EH (cell line): Measurements from ENCODE around the gene LRRC1.
A peak's percentile ranks its signal among the peaks of the same experiment; 100 is the strongest.

ENCODE experiments used
- DNase-seq: peaks from one replicate; pipeline ENCODE4 v3.0.0-alpha.2; 2015; ENCODE audit warnings: low read depth

Gene LRRC1

DNA sequence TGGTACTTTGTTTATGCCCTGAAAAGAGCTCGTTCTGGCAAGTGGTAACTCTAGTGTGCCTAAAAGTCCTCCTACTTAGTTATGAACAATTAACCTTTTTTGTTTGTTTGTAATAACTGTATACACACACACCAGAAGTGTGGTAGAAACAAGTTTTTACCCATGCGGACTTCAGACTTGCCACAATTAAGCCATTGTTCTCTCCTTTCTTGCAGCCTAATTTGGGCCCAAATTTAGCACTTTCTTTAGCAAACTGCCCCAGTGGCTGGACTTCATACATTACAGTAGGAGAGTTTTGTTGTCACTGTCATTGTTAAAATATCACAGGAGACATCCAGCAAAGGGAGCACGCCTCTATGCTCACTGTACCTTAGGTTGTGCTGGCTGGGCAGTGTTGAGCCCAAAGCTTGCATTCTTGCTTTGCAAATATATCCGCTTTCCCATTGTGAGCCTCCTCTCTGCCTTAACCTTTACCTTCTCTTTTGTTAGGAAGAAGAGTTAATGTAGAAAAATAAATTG, 53.0 kb downstream of the LRRC1 start:
- DNase-seq, result no peak

DNA sequence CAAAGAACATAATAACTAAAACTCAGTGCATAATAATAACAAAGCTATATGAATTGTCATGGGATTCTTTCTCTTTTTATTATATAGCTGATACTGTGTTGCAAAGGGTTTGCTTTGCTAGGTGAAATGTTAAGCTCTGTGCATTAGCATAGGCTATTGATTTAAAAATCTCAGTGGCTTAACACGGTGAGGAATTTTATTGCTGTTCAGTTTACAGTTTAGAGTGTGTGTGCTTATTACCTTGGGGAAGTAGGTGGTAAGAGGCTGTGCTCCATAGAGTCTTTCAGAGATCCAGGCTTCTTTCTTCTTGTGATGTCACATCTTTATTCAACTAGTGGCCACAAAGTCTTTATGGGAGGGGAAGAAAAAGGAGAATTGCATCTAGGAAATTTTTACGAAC, 55.7 kb downstream of the LRRC1 start:
- DNase-seq, result no peak

DNA sequence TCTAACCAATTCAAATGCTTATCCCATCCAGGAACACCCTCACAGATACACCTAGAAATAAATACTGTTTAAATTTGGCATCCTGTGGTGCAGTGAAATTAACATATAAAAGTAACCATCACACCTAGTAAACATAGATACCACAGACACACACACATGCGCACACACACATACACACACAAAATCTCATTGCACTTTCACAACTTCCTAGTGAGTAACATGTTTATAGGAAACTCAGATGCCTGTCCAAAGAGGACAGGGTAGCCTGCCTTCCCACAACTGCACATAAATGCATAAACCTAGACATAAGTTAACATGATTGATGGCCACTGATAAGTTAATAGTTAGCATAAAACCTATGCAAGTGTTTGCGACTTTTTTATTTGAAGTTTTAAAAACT, 56.8 kb downstream of the LRRC1 start:
- DNase-seq, result no peak

DNA sequence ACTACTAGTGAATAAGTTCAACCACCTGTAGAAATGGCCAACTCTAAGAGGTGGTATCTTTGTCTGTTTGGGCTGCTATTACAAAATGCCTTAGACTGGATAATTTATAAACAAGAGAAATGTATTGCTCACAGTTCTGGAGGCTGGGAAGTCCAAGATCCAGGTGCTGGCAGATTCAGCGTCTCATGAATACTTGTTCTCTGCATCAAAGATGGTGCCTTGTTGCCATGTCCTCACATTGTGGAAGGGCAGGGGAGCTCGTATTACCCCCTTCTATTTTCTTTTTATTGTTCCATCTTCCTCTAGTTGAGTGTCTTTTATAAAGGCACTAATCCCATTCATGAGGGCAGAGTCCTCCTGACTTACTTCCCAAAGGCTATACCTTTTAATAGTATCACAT, 58.0 kb downstream of the LRRC1 start:
- DNase-seq, result no peak

DNA sequence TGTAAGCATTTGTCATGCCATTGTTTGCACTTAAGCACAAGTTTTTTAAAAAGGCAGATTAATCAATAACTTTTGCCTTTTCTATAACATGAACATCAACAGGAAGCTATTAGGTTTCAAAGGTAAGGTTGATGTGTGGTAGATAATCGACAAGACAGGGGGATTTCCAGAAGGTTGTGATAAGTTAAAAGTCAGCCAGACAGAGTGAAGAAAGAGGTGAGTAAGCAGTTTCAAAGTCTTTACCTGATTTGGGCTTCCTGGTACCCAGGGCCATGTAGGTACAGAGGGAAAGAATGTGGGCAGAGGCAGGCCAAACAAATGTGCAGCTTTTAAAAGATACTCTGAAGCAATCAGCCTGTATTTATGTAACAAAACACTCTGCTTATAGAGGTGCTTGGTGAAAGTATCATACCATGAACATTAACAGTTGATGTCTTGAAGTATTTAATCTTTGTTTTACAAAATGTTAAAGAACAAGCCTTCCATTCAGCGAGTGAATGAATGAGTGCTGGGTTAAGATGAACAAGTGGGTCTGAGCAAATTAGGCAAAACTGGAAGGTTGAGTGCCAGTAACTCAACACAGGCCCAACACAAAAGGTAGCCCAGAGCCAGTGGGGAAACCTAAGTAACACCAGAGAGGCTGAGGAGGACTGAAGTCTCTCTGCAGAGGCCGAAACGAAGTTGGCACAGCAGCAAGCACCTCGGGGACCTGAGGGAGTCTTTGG, 60.2 kb downstream of the LRRC1 start:
- no peak for DNase-seq

DNA sequence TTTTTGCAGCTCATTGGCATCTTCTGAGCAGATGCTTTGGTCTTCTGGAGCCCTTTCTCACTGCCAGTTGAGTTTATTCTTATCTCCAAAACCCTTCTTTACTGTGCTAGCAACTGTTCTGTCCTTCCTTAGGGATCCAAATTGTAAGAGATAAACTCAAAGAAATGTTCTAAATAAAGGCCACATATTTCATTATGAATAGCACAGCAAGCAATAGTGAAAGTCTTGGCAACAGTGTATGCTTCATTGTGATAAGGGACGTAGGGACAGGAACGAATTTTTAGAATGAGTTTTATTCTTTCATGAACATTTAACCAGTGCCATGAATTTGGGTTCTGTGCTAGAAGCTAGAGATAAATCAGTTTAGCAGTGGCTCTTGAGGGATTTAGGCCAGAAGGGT, 61.1 kb downstream of the LRRC1 start:
- DNase-seq, result no peak

DNA sequence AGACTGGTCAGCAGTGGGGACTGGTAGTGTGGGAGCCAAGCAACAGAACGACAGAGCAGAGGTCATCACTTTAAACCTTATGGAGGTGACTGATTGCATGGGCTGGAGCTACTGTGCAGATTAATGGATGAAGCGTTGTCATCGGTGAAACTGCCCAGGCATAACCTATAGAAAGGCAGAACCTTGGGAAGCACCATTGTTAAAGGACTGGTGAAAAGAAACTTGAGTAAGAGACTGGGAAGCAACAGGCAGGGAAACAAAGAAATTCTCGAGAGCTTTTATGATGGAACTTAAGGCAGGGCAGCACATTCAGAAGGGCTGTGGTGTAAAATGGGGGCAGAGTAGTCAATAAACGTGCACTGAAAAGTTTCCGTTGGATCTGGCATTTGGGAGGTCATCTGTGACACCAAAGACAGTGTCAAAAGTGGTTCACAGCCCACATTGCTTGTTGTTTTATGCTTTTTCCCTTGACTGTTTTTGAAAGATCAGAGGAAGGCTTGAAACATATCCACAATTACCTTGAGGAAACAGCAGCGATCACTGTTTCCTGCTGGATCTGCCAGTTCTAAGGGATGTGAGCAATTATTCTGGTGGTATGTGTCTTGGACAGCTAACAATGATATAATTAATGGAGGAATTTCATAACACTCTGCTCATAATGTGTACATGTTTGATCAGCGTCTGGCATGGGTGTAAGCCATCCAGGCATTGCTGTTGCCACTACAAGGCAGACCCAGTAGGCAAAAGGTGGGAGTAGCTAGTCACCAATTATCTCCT, 62.7 kb downstream of the LRRC1 start:
- DNase-seq, result no peak

DNA sequence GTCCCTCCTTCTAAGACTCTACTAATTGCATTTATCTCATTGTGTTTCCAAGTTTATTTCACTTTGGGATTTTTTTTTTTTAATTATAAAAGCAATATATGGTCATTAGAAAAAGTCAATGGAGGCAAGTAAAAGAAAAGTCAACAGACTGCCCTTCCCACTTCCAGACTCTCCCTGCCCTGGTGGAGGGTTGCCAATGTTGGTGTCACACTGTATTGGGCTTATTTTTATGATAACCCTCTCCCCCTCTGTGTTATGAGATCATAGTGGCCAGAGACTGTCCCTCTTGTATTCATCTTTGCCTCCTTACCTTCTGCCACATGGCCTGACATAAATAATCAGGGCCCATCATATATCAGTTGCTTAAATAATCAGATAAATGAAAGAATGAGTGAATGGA, 63.4 kb downstream of the LRRC1 start:
- no peak for DNase-seq

DNA sequence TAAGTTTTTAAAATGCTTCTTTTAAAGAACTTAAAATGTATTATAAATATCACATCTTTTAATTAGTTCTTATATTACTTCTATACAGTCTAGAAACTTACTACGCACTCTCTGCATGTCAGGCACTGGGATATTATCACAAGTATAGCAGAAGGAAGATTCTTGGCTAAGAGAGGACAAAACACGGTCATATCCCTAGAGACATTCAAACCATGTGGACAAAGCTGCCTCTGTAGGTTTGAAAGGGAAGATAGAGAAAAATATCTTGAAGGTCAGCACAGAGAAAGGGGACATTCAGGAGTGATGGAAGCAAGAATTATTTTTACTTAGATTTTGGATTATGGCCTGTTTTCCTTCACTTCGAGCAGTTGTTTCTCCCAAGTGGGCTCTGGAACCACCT, 64.1 kb downstream of the LRRC1 start:
- DNase-seq, result no peak

DNA sequence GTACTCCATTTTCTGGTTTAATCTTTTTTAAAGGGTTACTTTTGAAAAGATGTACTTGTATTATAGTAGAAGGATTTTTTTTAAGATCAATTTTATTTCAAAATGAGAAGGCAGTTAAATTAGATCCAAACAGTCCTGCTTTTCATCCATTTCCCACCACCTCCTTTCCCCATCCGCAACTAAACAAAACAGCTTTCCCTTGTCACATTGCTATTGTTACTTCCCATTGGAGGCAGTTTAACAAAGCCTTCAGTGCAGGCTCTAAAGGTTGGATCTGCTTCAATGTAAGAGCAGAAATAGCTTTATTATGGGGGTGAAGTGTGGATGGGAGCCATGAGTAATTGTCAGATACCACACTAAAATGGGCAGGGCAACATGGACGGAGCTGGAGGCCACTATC, 65.7 kb downstream of the LRRC1 start:
- DNase-seq, result no peak

DNA sequence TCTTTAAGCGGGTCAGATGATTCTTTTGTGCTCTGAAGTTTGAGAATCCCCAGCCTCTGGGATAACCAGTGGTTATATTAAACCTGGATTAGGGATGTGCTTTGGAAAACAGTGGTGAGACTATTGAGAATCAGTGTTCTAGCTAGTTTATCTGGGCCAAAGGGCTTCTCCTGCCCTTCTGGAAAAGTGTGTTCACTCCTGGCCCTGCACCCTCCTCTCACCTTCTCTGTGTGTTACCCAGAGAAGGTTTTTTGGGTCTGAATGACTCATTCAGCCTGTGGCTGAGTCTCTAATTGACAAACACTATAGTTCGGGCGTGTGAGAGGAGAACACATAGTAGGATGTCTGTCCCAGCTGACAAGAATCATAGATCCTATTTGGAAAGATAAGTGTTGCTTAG, 66.7 kb downstream of the LRRC1 start:
- DNase-seq, result no peak

DNA sequence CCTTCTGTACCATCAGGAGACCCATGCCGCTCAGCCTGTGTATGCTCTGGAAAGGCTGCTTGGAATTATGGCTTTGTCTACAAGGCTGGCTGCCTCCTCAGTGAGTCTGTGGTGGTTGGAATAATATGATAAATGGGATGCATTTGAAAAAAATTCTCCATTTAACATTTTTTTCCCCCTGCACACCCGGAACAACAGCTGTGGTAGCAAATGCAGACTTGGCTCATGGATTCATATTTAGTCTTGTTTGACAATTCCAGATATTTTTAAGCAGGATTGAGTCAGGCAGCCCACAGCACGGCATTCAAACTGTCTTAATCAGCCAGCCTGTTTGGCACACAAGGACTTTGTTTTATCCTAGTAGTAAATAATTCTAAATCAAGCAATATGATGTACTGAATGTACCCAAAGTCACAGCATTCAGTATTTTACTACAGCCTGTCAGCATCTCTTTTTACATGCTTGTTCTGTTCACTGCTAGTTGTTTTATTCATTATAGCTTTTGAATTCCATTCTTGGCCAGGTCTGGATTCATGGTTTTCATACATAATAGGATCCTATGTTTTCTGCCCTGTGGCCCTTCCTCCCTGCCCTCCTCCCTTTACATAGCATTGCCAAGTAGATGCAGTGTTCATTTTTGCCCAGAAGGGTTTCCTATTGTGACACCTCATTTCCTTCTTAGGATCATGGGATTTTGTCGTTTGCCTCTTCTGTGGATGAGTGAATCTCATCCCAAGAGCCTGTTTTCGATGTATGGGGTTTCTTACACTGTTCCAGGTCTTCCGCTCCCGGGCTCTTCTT, 68.1 kb downstream of the LRRC1 start:
- peak; percentile 64 for DNase-seq

DNA sequence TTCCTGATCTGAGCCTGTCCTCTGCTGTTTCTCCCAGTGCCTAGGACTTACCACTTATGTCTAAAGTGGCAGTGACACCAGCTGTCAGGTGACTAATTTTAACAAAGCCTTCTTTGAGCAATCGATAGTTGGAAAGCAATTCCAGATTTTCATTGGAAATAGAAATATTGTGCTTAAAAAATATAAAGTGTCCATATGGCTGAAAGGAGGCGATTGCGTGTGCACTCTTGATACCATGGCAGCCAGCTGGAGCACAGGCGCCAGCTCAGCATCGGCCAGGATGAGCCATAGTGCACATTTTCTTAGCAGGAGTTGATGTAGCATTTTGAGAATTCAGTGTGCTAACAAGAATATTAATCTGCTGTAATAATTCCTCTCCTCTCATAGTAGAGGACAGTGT, 70.0 kb downstream of the LRRC1 start:
- DNase-seq, result no peak

DNA sequence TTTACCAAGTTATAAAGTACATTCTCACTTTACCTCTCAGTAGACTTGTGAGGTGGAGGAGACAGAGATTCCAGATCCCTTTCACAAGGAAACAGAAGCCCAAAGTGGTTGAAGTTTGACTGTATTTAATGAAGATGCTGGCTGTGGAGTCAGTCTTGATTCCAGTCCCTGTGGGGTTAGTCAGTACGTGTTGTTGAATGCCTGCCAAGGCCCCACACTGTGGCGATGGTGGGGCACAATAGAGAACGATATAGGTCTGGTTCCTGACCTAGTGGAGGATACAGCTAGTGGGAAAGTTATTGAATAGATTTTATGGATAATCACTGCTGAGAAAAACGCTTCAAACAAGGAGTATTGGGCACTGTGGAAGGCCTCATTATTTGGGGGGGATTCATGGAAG, 71.4 kb downstream of the LRRC1 start:
- no peak for DNase-seq

DNA sequence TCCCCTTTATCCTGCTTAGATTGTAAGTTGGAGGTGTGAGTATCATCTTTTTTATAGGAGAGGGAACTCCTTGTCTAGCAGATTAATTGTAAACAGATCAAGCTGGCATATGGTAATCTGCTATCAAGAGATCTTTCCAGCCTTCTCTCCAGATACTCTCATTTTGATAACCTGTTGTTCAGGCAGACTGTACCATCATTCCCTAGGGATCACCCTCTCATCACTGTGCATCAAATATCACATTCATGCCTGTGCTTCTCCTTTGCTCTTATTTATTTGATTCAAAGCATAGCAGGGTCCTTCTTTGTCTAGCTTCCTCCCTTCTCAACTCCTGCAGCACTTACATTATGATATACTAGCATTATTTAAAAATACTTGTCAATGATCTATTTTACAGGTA, 73.8 kb downstream of the LRRC1 start:
- DNase-seq, result no peak

DNA sequence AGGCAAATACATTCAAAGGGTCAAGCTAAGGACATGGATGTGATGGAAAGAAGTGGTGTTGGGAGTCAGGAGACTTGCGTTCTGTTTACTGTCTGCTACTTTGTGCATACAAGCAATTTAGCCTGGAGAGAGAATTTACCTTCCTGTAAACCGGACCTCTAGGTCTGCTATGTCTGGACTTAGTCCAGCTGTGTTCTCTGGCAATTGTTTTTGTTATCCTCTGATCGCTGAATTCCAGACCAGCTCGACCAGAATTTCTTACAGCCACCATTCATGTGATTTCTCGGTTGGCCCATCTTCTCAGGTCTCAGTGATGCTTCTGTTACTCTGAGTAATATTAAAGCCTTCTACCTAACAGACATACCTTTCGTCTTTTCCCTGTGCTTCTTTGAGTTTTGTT, 75.2 kb downstream of the LRRC1 start:
- no peak for DNase-seq

DNA sequence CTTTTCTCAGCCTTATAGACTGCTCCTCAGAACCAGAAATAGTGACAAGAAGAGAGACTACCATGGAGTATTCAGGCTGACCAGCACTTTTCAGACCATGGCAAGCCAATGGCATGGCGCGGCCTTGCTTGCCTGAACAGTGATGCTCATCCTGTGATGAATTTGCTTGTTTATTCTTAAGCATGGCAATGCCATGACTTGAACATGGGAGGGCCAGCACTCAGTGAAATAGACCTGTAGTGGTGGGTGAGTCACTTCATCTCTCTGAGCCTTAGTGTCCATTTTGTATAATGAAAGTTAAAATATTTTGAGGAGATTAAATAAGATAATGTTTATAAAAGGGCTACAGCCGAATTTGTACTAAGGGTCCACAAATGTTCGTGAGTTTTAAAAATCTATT, 79.1 kb downstream of the LRRC1 start:
- DNase-seq, result no peak

DNA sequence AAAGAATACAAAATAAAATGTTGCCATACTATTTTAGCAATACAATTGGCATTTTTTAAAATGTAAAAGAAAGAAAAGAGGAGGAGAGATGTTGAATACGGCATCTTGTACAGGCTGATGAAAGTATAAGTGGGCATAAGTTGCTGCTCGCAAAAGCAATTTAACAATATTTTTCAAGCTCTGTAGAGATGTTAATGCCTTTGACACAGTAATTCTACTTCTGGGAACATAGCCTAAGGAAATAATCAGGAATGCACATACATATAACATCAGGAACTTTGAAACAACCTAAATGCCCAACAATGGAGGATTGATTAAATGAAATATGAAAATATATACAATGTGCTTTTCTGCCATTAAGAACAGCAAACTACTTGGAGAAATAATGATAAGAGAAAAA, 80.2 kb downstream of the LRRC1 start:
- no peak for DNase-seq

DNA sequence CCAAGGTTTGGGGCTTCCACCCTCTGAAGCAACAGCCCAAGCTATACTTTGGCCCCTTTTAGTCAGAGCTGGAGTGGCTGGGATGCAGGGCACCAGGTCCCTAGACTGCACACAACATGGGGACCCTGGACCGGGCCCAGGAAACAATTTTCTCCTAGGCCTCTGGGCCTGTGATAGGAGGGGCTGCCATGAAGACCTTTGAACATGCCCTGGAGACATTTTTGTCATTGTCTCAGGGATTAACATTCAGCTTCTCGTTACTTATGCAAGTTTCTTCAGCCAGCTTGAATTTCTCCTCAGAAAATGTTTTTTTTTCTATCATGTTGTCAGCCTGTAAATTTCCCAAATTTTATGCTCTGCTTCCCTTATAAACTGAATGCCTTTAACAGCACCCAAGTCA, 82.3 kb downstream of the LRRC1 start:
- no peak for DNase-seq

DNA sequence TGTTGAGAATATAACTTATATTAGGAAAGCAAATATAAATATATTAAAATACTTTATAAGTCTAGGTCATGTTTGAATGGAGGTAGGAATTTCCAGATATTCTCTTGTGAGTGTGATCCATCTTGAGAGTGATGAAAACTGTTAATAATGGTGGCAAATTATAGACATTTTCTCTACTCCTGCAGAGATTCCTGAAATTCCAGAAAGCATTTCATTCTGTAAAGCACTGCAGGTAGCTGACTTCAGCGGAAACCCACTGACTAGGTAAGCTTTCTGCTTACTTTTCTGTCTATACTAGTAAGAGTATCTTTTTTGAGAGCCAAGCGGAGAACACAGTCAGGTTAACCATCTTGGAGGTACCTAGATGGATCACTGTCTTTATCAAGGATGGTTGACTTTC, 84.0 kb downstream of the LRRC1 start:
- no peak for DNase-seq

DNA sequence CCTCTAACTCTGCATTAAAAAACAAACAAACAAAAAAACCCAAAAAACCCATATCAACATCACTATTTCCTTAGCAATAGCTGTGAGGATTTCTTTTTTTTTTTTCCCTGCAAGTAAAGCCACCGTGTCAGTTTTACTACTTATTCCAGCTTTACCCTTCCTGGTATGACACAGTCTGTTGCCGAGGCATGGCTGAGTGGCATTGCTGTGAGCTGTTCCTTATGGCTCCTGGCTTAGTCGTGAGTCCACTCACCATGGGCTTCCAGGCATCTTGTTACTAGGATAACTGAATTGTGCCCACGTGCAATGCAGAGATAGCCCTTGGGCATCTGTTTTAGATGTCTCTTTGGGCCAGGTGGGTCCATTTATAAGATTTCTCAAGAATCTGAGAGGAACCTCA, 84.8 kb downstream of the LRRC1 start:
- DNase-seq, result no peak

DNA sequence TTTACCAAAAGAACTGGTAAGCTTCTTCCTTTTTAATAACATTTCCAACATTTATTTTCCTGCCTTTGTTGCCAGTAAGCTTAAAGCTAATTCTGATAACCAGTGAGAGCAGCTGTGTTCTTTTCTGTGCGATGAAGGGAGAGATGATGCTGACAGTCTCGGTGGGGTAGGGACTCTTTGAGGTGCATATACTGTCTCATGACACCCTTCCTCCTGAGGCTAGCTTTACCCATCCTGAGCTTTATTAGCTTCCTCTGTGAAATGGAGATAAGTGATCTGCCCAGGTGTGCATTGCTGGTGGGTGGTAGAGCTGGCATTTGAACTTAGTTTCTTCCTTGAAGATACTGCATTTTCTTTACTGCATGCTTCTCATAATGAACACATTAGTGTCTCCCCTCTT, 92.5 kb downstream of the LRRC1 start:
- DNase-seq, result no peak

DNA sequence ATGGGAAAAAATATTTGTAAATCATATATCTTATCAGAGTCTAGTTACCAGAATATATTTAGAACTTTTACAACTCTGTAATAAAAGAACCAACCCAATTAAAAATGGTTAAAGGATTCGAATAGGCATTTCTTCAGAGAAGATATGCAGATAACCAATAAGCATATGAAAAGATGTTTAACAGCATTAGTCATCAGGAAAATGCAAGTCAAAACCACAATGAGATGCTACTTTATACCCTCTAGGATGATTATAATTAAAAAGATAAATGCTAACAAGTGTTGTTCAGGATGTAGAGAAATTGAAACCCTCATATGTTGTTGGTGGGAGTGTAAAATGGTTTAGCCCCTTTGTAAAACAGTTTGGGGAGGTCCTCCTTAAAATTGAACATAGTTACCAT, 94.1 kb downstream of the LRRC1 start:
- DNase-seq, result peak; percentile 77
